ENCODE measurements around the gene TMEM178B.

The TMEM178B gene

GRCh38 chr7:141053626-141054025, 20.2 kb upstream of the TMEM178B start:
- TF ChIP-seq, protein P1, sequence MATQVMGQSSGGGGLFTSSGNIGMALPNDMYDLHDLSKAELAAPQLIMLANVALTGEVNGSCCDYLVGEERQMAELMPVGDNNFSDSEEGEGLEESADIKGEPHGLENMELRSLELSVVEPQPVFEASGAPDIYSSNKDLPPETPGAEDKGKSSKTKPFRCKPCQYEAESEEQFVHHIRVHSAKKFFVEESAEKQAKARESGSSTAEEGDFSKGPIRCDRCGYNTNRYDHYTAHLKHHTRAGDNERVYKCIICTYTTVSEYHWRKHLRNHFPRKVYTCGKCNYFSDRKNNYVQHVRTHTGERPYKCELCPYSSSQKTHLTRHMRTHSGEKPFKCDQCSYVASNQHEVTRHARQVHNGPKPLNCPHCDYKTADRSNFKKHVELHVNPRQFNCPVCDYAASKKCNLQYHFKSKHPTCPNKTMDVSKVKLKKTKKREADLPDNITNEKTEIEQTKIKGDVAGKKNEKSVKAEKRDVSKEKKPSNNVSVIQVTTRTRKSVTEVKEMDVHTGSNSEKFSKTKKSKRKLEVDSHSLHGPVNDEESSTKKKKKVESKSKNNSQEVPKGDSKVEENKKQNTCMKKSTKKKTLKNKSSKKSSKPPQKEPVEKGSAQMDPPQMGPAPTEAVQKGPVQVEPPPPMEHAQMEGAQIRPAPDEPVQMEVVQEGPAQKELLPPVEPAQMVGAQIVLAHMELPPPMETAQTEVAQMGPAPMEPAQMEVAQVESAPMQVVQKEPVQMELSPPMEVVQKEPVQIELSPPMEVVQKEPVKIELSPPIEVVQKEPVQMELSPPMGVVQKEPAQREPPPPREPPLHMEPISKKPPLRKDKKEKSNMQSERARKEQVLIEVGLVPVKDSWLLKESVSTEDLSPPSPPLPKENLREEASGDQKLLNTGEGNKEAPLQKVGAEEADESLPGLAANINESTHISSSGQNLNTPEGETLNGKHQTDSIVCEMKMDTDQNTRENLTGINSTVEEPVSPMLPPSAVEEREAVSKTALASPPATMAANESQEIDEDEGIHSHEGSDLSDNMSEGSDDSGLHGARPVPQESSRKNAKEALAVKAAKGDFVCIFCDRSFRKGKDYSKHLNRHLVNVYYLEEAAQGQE (IDR thresholded peaks at IDR 0.05; ENCODE audit: insufficient read depth in 1 of 2, low read depth in 2 of 2, low read length in 2 of 2), result no peak
- TF ChIP-seq SIN3A (IDR thresholded peaks at IDR 0.05; ENCODE audit: borderline replicate concordance, insufficient read depth, low read length) (no peak), FOXP2 (optimal IDR thresholded peaks at IDR 0.05; ENCODE audit: borderline replicate concordance, extremely low read depth, extremely low read length, insufficient read depth) (no peak), POLR2AphosphoS5 (IDR thresholded peaks at IDR 0.05; ENCODE audit: low read depth, low read length) (no peak), TAF1 (IDR thresholded peaks at IDR 0.05; ENCODE audit: borderline replicate concordance, insufficient read depth, low read length) (no peak)

GRCh38 chr7:141055146-141055545, 18.7 kb upstream of the TMEM178B start:
- TF ChIP-seq POLR2AphosphoS5 (IDR thresholded peaks at IDR 0.05; ENCODE audit: low read depth, low read length) (no peak), SIN3A (IDR thresholded peaks at IDR 0.05; ENCODE audit: borderline replicate concordance, insufficient read depth, low read length) (no peak), TAF1 (IDR thresholded peaks at IDR 0.05; ENCODE audit: borderline replicate concordance, insufficient read depth, low read length) (no peak)

GRCh38 chr7:141057788-141058187, 16.1 kb upstream of the TMEM178B start:
- TF ChIP-seq FOXP2 (optimal IDR thresholded peaks at IDR 0.05; ENCODE audit: borderline replicate concordance, extremely low read depth, extremely low read length, insufficient read depth), result no peak
- no peak for TF ChIP-seq SIN3A (IDR thresholded peaks at IDR 0.05; ENCODE audit: borderline replicate concordance, insufficient read depth, low read length)
- no peak for TF ChIP-seq POLR2AphosphoS5 (IDR thresholded peaks at IDR 0.05; ENCODE audit: low read depth, low read length)
- TF ChIP-seq TAF1 (IDR thresholded peaks at IDR 0.05; ENCODE audit: borderline replicate concordance, insufficient read depth, low read length), result no peak
- TF ChIP-seq, protein P1 (IDR thresholded peaks at IDR 0.05; ENCODE audit: insufficient read depth in 1 of 2, low read depth in 2 of 2, low read length in 2 of 2), result no peak

GRCh38 chr7:141071260-141071854, 2.5 kb upstream of the TMEM178B start:
- no peak for TF ChIP-seq TAF1 (IDR thresholded peaks at IDR 0.05; ENCODE audit: borderline replicate concordance, insufficient read depth, low read length)
- TF ChIP-seq SIN3A (IDR thresholded peaks at IDR 0.05; ENCODE audit: borderline replicate concordance, insufficient read depth, low read length), result no peak
- TF ChIP-seq, protein P1 (IDR thresholded peaks at IDR 0.05; ENCODE audit: insufficient read depth in 1 of 2, low read depth in 2 of 2, low read length in 2 of 2), result no peak
- TF ChIP-seq FOXP2 (optimal IDR thresholded peaks at IDR 0.05; ENCODE audit: borderline replicate concordance, extremely low read depth, extremely low read length, insufficient read depth), result no peak
- TF ChIP-seq POLR2AphosphoS5 (IDR thresholded peaks at IDR 0.05; ENCODE audit: low read depth, low read length), result no peak

DNA sequence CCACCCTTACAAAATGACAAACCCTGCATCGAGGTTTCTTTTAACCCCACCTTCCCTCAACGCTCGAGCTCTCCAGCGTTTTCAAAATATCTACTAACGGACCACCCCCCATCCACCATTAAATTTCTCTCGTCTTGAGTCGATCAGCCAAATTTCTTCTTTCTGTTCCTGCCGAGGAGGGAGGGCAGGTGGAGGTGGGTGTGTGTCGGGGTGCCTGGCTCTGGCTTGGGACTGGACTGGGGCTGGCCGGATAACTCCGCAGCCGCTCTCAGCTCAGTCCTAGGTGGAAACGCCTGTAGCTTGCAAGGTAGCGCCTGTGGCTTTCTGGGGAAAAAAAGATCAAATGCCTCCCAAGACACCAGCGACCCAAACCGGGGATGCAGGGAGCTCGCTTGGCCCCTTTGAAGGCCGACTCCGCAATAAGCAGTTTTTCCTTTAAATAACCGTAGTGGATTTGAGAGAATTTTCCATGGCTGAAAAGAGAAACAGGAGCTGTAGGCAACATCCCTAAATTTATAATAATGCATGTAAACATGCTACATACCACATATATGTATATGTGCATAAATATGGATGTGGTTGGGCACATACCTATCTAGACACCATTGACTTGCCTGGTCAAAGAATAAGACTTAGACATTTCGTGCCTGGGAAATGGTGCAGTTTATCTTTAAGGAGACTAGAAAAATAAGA, 1.9 kb upstream of the TMEM178B start:
- TF ChIP-seq FOXP2 (optimal IDR thresholded peaks at IDR 0.05; ENCODE audit: borderline replicate concordance, extremely low read depth, extremely low read length, insufficient read depth) (no peak), SIN3A (IDR thresholded peaks at IDR 0.05; ENCODE audit: borderline replicate concordance, insufficient read depth, low read length) (no peak), POLR2AphosphoS5 (IDR thresholded peaks at IDR 0.05; ENCODE audit: low read depth, low read length) (no peak), TAF1 (IDR thresholded peaks at IDR 0.05; ENCODE audit: borderline replicate concordance, insufficient read depth, low read length) (no peak)
- TF ChIP-seq, protein P1 (IDR thresholded peaks at IDR 0.05; ENCODE audit: insufficient read depth in 1 of 2, low read depth in 2 of 2, low read length in 2 of 2), result no peak

Data from PFSK-1 (cell line).